Measurements from ENCODE around the gene SKOR1. TPM values are rescaled to one million over a fixed set of nuclear protein-coding genes. Genes with fewer than 3 reads are reported as not detected.

The SKOR1 gene
- total and polyA plus RNA-seq, 9 donors = 0.05 to 1.2 (median 0.88) TPM

- Histone ChIP-seq H3K4me1 (ENCODE audit: insufficient read depth) (peaks cover 14% of the 10 kb centered on the region), H3K27ac (no peak overlapping the region), H3K36me3 (no peaks in the 10 kb centered on the region), H3K9me3 (no peaks in the 10 kb centered on the region), H3K4me3 (no peak overlapping the region), H3K27me3 (peaks cover 31% of the 10 kb centered on the region)
- no peak for DNase-seq
- TF ChIP-seq EP300 (IDR thresholded peaks at IDR 0.05) (no peak), POLR2A (IDR thresholded peaks at IDR 0.05) (no peak), CTCF (IDR thresholded peaks at IDR 0.05) (no peak)
- 15 to 35% (median 17%) methylated on average over 39 to 68 of the region's 68 CpGs for WGBS, 3 donors
- intact Hi-C loops (cut with DNase I) = loop anchor here (5.0 to 10.0 kb wide), 5 partner anchors 325 to 885 kb away; no protein-coding TSS in a partner anchor
Observed at GRCh38 chr15:67829647-67830504, 4.6 kb downstream of the SKOR1 start.

- DNase-seq = no peak
- Histone ChIP-seq H3K9me3 (no peaks in the 10 kb centered on the region), H3K27ac (no peak overlapping the region), H3K4me3 (no peak overlapping the region), H3K27me3 (peaks cover 26% of the 10 kb centered on the region), H3K4me1 (ENCODE audit: insufficient read depth) (peaks cover 20% of the 10 kb centered on the region), H3K36me3 (no peaks in the 10 kb centered on the region)
- no peak for TF ChIP-seq POLR2A (IDR thresholded peaks at IDR 0.05)
- intact Hi-C loops (cut with DNase I) = loop anchor here (5.0 to 10.0 kb wide), 5 partner anchors 327 to 887 kb away; no protein-coding TSS in a partner anchor
Observed at GRCh38 chr15:67831363-67831762, 6.1 kb downstream of the SKOR1 start.

GRCh38 chr15:67832031-67832551, 6.8 kb downstream of the SKOR1 start:
- WGBS, 3 donors = 25 to 34% (median 25%) methylated on average over 9 of the region's 9 CpGs
- TF ChIP-seq POLR2A (IDR thresholded peaks at IDR 0.05) (no peak), EP300 (IDR thresholded peaks at IDR 0.05) (no peak), CTCF (IDR thresholded peaks at IDR 0.05) (no peak)
- Histone ChIP-seq H3K27me3 (peaks cover 21% of the 10 kb centered on the region), H3K36me3 (no peaks in the 10 kb centered on the region), H3K4me1 (ENCODE audit: insufficient read depth) (peaks cover 20% of the 10 kb centered on the region), H3K27ac (no peak overlapping the region), H3K9me3 (no peaks in the 10 kb centered on the region), H3K4me3 (no peak overlapping the region)
- intact Hi-C loops (cut with DNase I) = loop anchor here (5.0 to 10.0 kb wide), 5 partner anchors 327 to 887 kb away; no protein-coding TSS in a partner anchor
- DNase-seq = no peak

GRCh38 chr15:67832897-67833709, 7.8 kb downstream of the SKOR1 start:
- no peaks in the 10 kb centered on the region for H3K36me3 ChIP-seq
- TF ChIP-seq POLR2A (IDR thresholded peaks at IDR 0.05) = no peak
- TF ChIP-seq EP300 (IDR thresholded peaks at IDR 0.05) = no peak
- H3K27me3 ChIP-seq = peaks cover 13% of the 10 kb centered on the region
- no peak overlapping the region for H3K27ac ChIP-seq
- 10 to 12% (median 11%) methylated on average over 30 to 32 of the region's 32 CpGs for WGBS, 3 donors
- H3K4me1 ChIP-seq (ENCODE audit: insufficient read depth) = peaks cover 20% of the 10 kb centered on the region
- H3K9me3 ChIP-seq = no peaks in the 10 kb centered on the region
- no peak for DNase-seq
- H3K4me3 ChIP-seq = no peak overlapping the region
- intact Hi-C loops (cut with DNase I) = loop anchor here (5.0 to 10.0 kb wide), 5 partner anchors 328 to 888 kb away; no protein-coding TSS in a partner anchor
